GM15510 (cell line): ENCODE data around the gene RHOBTB1.

Experiments used
- POLR2A ChIP-seq: IDR thresholded peaks from 3 replicates; pipeline ENCODE4 v1.6.1; 2011; ENCODE audit warnings: borderline replicate concordance; ENCODE audit not compliant: insufficient read length; ENCODE audit errors: extremely low read depth

Gene RHOBTB1

GRCh38 chr10:60934215-60935175 is 9.5 kb downstream of the RHOBTB1 start:
- TF ChIP-seq POLR2A = no peak

- TF ChIP-seq POLR2A = no peak
These were observed 11.2 kb downstream of the RHOBTB1 start for GRCh38 chr10:60932756-60933155.

GRCh38 chr10:60930237-60930636 is 13.7 kb downstream of the RHOBTB1 start:
- no peak for TF ChIP-seq POLR2A

- TF ChIP-seq POLR2A = no peak
These were observed 22.4 kb downstream of the RHOBTB1 start for GRCh38 chr10:60921633-60922032.

GRCh38 chr10:60920479-60920878 is 23.5 kb downstream of the RHOBTB1 start:
- no peak for TF ChIP-seq POLR2A

- TF ChIP-seq POLR2A = no peak
These were observed 24.4 kb downstream of the RHOBTB1 start for GRCh38 chr10:60919551-60919950.

- no peak for TF ChIP-seq POLR2A
These were observed 26.4 kb downstream of the RHOBTB1 start for GRCh38 chr10:60917331-60918280.

GRCh38 chr10:60916025-60916424 is 28.0 kb downstream of the RHOBTB1 start:
- TF ChIP-seq POLR2A = no peak

- no peak for TF ChIP-seq POLR2A
These were observed 29.3 kb downstream of the RHOBTB1 start for GRCh38 chr10:60914690-60915141.

GRCh38 chr10:60913657-60914056 is 30.3 kb downstream of the RHOBTB1 start:
- TF ChIP-seq POLR2A = no peak

GRCh38 chr10:60913071-60913470 is 30.9 kb downstream of the RHOBTB1 start:
- TF ChIP-seq POLR2A = no peak

GRCh38 chr10:60911715-60912114 is 32.3 kb downstream of the RHOBTB1 start:
- TF ChIP-seq POLR2A = no peak

- TF ChIP-seq POLR2A = no peak
These were observed 32.8 kb downstream of the RHOBTB1 start for GRCh38 chr10:60911216-60911615.

- no peak for TF ChIP-seq POLR2A
These were observed 33.4 kb downstream of the RHOBTB1 start for GRCh38 chr10:60910543-60910942.

GRCh38 chr10:60908896-60909295 is 35.1 kb downstream of the RHOBTB1 start:
- no peak for TF ChIP-seq POLR2A
